ENCODE data around the gene PCDHGA10. TPM values are rescaled to one million over a fixed set of nuclear protein-coding genes. Genes with fewer than 3 reads are reported as not detected.

The PCDHGA10 gene
- total and polyA plus RNA-seq, 2 of the 8 experiments (the other 6 are each of a cell fraction or from before 2014, with no cell fraction given), result 2.2 to 6.4 TPM

GRCh38 chr5:141407790-141408505, 4.8 kb upstream of the PCDHGA10 start, which contains the start of gene PCDHGB6 (continued):
- TF ChIP-seq CTCF (IDR thresholded peaks at IDR 0.05; ENCODE audit: control extremely low read depth in 1 of 3, insufficient read depth in 1 of 3, low read depth in 1 of 3, low read length in 3 of 3), result peak; percentile 72 to 91 (median 78)
- 0 out of 2 replicates have a peak, but pooled peaks have one; percentile 32 for TF ChIP-seq TBP (IDR thresholded peaks at IDR 0.05; ENCODE audit: low read depth, low read length)
- TF ChIP-seq PHF8 (conservative IDR thresholded peaks at IDR 0.05; ENCODE audit: low read depth, low read length), result peak; percentile 40; the same call in 1 of the 2 replicates
- TF ChIP-seq RAD21 (IDR thresholded peaks at IDR 0.05 in 1 of 2, conservative IDR thresholded peaks at IDR 0.05 in 1 of 2; ENCODE audit: low read depth in 2 of 2, low read length in 2 of 2), result peak; percentile 77 to 86
- TF ChIP-seq TAF7 (optimal IDR thresholded peaks at IDR 0.05; ENCODE audit: borderline replicate concordance, low read depth, low read length), result peak; percentile 23
- TF ChIP-seq MAX (IDR thresholded peaks at IDR 0.05), result peak; percentile 18; the same call in 1 of the 2 replicates
- peak; percentile 94 for TF ChIP-seq ASH2L (IDR thresholded peaks at IDR 0.05; ENCODE audit: low read length)
- peak in 1 of 2 experiments; percentile 30; a peak in 1 of 3 replicates for TF ChIP-seq POLR2A (IDR thresholded peaks at IDR 0.05; ENCODE audit: control extremely low read depth in 1 of 2, low read depth in 2 of 2, low read length in 2 of 2)
- TF ChIP-seq SUZ12 (IDR thresholded peaks at IDR 0.05; ENCODE audit: low read length), result peak; percentile 41; the same call in 1 of the 2 replicates
- 0 out of 2 replicates have a peak, but pooled peaks have one; percentile 66 for TF ChIP-seq RBBP5 (IDR thresholded peaks at IDR 0.05; ENCODE audit: borderline replicate concordance, low read depth, low read length)
- 0 out of 2 replicates have a peak, but pooled peaks have one; percentile 8 for TF ChIP-seq TEAD4 (IDR thresholded peaks at IDR 0.05; ENCODE audit: low read depth, low read length)
- TF ChIP-seq CREB1 (IDR thresholded peaks at IDR 0.05), result peak; percentile 56; the same call in 1 of the 2 replicates
